Loucy (cell line): Measurements from ENCODE around the gene BLNK.

Experiments used
- H2AFZ ChIP-seq: fragments of 200-600 bp; sonication (generic); 2 replicates; pipeline ENCODE4 v1.6.0; 2016; ENCODE audit warnings: antibody characterized with exemption, mild to moderate bottlenecking, low read length, moderate library complexity
- H3F3A ChIP-seq: fragments of 200-600 bp; 2 replicates; pipeline ENCODE4 v1.6.0; 2016; ENCODE audit warnings: antibody characterized with exemption, low read depth, mild to moderate bottlenecking
- H3K27me3 ChIP-seq: fragments of 200-600 bp; sonication (generic); 2 replicates; pipeline ENCODE4 v1.6.1; 2014; ENCODE audit warnings: low read length, mild to moderate bottlenecking; ENCODE audit not compliant: insufficient read depth, poor library complexity, severe bottlenecking
- H3K36me3 ChIP-seq: fragments of 200-600 bp; sonication (generic); 2 replicates; pipeline ENCODE4 v1.6.1; 2016; ENCODE audit warnings: low read length; ENCODE audit not compliant: insufficient read depth
- H3K4me1 ChIP-seq: fragments of 200-600 bp; sonication (generic); 2 replicates; pipeline ENCODE4 v1.5.1; 2014; ENCODE audit warnings: low read length, mild to moderate bottlenecking; ENCODE audit not compliant: insufficient read depth, poor library complexity, severe bottlenecking
- H3K4me2 ChIP-seq: fragments of 200-600 bp; sonication (generic); 2 replicates; pipeline ENCODE4 v1.6.0; 2014; ENCODE audit warnings: antibody characterized with exemption, low read length, low read depth, mild to moderate bottlenecking; ENCODE audit not compliant: poor library complexity, severe bottlenecking
- H3K4me3 ChIP-seq: fragments of 200-600 bp; sonication (generic); 2 replicates; pipeline ENCODE4 v1.5.1; 2014; ENCODE audit warnings: low read length, mild to moderate bottlenecking, mixed read lengths; ENCODE audit not compliant: poor library complexity, severe bottlenecking
- H3K79me2 ChIP-seq: fragments of 200-600 bp; sonication (generic); 2 replicates; pipeline ENCODE4 v1.6.1; 2014; ENCODE audit warnings: low read length; ENCODE audit not compliant: insufficient read depth
- H3K9ac ChIP-seq: fragments of 200-600 bp; sonication (generic); 2 replicates; pipeline ENCODE4 v1.6.0; 2014; ENCODE audit warnings: mild to moderate bottlenecking, low read depth, low read length, moderate library complexity; ENCODE audit not compliant: poor library complexity, severe bottlenecking
- H3K9me2 ChIP-seq: fragments of 200-600 bp; sonication (generic); replicated peaks from 2 replicates; pipeline ENCODE4 v1.6.1; 2016; ENCODE audit warnings: low read depth, low read length, mixed read lengths
- H3K9me3 ChIP-seq: fragments of 200-600 bp; sonication (generic); 2 replicates; pipeline ENCODE4 v1.6.1; 2014; ENCODE audit warnings: mild to moderate bottlenecking, antibody characterized with exemption, low read length, low read depth; ENCODE audit not compliant: insufficient read depth
- H4K20me1 ChIP-seq: fragments of 200-600 bp; sonication (generic); 2 replicates; pipeline ENCODE4 v1.6.0; 2014; ENCODE audit warnings: antibody characterized with exemption, low read length, mild to moderate bottlenecking; ENCODE audit not compliant: insufficient read depth, poor library complexity, severe bottlenecking
- EZH2phosphoT487 ChIP-seq: fragments of 200-600 bp; IDR thresholded peaks from 2 replicates; pipeline ENCODE4 v1.6.1; 2018; ENCODE audit warnings: antibody characterized with exemption, mild to moderate bottlenecking, moderate library complexity, borderline replicate concordance
- TF ChIP-seq, protein P1 (sequence below): fragments of 200-600 bp; sonication (generic); conservative IDR thresholded peaks from 2 replicates; pipeline ENCODE4 v1.5.1; 2014; ENCODE audit warnings: mild to moderate bottlenecking, antibody characterized with exemption, low read length

The BLNK gene

DNA sequence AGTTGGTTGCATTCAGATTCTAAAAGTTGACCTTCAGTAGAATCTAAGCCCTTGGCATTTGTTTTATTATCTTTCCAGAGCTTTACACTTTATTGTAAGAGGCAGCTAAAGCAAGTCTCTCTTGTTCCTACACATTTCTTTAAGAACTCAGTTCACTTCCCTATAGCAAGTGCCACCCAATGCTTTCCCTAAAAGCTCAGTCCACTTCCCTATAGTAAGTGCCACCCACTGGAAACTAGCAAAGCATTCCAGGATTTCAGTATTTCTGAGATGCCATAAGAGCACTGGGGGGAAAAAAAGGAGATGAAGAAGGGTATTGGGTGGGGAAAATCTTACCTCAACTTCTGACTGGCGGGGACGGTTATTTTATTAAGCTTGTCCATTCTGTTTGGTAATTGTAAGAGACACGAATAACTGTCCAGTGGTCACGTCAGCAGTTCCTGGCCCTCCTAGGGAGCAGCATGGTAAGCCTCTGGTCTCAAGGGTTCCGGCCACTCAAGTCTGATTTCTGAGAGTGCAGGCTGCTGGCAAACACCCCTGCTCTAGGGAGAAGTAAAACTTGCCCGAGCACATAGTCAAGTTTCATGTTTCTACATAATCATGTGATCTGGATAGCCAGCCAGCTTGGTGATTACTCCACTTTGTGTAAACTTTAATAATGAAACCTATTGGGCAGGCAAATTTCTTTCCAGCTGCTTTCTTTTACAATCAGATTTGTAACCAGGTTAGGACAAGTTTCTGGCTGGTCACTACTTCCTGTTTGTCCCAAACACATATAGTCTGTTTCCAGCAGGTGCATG lies at the start of gene BLNK:
Gene BLNK, minus strand, starts transcription at position 554 of the 800 bp plus-strand sequence. Its CDS starts 171 bp downstream, at position 383.
- Histone ChIP-seq H3K36me3 (no peaks in the 10 kb centered on the region), H3K79me2 (no peaks in the 10 kb centered on the region), H2AFZ (0 out of 2 replicates have a peak within 1 kb of the TSS, but pooled peaks have one; percentile 44), H3K27me3 (no peaks in the 10 kb centered on the region), H3K9me2 (no peaks in the 10 kb centered on the region), H3K9me3 (no peaks in the 10 kb centered on the region), H3K9ac (no peak within 1 kb of the TSS), H4K20me1 (no peaks in the 10 kb centered on the region), H3K4me1 (no peaks in the 10 kb centered on the region), H3K4me2 (no peak within 1 kb of the TSS), H3F3A (no peaks in the 10 kb centered on the region), H3K4me3 (no peak within 1 kb of the TSS)
- TF ChIP-seq, protein P1, sequence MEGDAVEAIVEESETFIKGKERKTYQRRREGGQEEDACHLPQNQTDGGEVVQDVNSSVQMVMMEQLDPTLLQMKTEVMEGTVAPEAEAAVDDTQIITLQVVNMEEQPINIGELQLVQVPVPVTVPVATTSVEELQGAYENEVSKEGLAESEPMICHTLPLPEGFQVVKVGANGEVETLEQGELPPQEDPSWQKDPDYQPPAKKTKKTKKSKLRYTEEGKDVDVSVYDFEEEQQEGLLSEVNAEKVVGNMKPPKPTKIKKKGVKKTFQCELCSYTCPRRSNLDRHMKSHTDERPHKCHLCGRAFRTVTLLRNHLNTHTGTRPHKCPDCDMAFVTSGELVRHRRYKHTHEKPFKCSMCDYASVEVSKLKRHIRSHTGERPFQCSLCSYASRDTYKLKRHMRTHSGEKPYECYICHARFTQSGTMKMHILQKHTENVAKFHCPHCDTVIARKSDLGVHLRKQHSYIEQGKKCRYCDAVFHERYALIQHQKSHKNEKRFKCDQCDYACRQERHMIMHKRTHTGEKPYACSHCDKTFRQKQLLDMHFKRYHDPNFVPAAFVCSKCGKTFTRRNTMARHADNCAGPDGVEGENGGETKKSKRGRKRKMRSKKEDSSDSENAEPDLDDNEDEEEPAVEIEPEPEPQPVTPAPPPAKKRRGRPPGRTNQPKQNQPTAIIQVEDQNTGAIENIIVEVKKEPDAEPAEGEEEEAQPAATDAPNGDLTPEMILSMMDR, result no peak
- TF ChIP-seq EZH2phosphoT487, result no peak

DNA sequence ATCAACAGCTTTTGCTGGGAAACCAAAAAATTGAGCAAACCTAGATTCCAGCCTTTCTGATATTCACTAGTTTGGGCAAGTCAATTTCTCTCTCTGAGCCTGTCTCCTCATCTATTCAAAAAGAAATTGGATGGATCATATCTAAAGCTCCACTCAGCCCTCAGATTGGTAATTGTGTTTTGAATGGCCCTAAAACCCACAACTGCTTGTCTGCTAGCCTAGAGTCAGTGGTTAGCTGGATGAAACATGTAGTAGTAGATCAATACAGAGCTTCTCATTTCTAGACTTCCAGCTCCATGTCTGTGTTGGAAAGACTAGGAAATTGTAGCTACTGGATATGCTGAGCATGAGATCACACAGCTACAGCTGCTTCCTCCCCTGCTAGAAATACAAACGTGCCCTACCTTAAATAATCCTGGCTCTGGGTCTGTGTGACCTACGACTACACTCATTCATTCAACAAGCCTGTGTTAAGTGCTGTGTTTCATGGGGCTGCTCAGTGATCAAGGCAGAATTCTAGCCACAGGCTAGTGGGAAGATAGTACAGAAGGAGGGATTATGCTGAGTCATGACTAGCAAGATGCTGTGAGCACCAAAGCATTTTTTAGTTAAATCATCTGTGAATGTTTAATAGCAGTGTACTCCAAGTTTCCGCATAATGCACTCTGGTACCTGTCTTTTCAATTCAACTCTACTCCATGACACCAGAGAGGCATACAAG lies 48.5 kb upstream of the BLNK start:
- Histone ChIP-seq H3K4me2 (no peak overlapping the region), H2AFZ (no peak overlapping the region), H3K79me2 (no peaks in the 10 kb centered on the region), H3K9me3 (no peaks in the 10 kb centered on the region), H4K20me1 (no peaks in the 10 kb centered on the region), H3K9ac (no peak overlapping the region), H3K4me1 (no peaks in the 10 kb centered on the region), H3K27me3 (no peaks in the 10 kb centered on the region), H3K36me3 (no peaks in the 10 kb centered on the region), H3K4me3 (no peak overlapping the region), H3K9me2 (no peaks in the 10 kb centered on the region), H3F3A (no peaks in the 10 kb centered on the region)
- TF ChIP-seq, protein P1, result no peak
- no peak for TF ChIP-seq EZH2phosphoT487

GRCh38 chr10:96317067-96317833 lies 45.9 kb upstream of the BLNK start:
- TF ChIP-seq EZH2phosphoT487, result no peak
- TF ChIP-seq, protein P1, result peak; percentile 20; the same call in 1 of the 2 replicates
- H3K9ac ChIP-seq, result no peak overlapping the region
- no peak overlapping the region for H3K4me2 ChIP-seq
- H3K4me1 ChIP-seq, result no peaks in the 10 kb centered on the region
- H2AFZ ChIP-seq, result no peak overlapping the region
- no peaks in the 10 kb centered on the region for H3K9me2 ChIP-seq
- no peaks in the 10 kb centered on the region for H3K36me3 ChIP-seq
- H3F3A ChIP-seq, result no peaks in the 10 kb centered on the region
- no peak overlapping the region for H3K4me3 ChIP-seq
- H3K27me3 ChIP-seq, result no peaks in the 10 kb centered on the region
- no peaks in the 10 kb centered on the region for H3K79me2 ChIP-seq
- no peaks in the 10 kb centered on the region for H4K20me1 ChIP-seq
- H3K9me3 ChIP-seq, result no peaks in the 10 kb centered on the region
